Activated T-helper 1 cell treated with Interleukin-2 at 50 U/mL for 16 hours (primary cell): ENCODE data around the gene ZNF331.

Experiments used
- DNase-seq: peaks from one replicate; pipeline ENCODE4 v3.0.0-alpha.2; 2020; ENCODE audit warnings: low read depth

The ZNF331 gene

DNA sequence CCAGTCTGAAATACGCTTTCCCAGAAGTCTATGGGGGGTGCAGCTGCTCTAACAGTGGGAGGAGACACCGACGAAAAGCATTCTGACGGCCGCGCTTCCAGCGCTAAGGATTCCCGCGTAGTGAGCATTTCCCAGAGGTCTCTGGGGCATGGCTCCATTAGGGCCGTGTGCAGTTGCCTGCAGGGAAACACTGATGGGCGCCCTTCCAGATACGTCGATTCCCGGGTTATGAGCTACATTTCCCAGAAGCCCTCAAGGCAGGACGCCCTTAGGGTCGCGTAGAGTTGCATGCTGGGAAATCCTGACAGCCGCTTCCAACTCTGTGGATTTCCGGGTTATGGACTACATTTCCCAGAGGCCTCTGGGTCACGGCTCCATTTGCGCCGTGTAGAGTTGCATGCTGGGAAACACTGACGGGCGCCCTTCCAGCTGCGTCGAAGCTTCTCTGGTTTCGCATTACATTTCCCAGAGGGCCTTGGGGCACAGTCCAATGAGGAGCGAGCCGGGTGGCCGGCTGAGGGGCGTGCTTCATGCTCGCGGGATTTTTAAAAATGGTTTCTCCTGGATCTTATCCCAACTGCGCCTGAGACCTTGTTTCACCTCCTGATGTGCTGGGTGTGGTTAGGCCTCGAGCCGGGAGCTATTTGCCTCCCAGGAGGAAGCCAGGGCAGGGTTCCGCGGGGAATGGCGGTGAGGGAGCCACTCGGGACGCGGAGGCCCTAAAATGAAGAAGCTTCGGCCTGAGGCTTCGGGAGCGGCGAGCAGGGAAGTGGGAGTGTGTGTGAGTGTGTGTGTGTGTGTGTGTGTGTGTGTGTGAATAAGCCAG is 17.2 kb upstream of the ZNF331 start:
- DNase-seq = peak; percentile 80

DNA sequence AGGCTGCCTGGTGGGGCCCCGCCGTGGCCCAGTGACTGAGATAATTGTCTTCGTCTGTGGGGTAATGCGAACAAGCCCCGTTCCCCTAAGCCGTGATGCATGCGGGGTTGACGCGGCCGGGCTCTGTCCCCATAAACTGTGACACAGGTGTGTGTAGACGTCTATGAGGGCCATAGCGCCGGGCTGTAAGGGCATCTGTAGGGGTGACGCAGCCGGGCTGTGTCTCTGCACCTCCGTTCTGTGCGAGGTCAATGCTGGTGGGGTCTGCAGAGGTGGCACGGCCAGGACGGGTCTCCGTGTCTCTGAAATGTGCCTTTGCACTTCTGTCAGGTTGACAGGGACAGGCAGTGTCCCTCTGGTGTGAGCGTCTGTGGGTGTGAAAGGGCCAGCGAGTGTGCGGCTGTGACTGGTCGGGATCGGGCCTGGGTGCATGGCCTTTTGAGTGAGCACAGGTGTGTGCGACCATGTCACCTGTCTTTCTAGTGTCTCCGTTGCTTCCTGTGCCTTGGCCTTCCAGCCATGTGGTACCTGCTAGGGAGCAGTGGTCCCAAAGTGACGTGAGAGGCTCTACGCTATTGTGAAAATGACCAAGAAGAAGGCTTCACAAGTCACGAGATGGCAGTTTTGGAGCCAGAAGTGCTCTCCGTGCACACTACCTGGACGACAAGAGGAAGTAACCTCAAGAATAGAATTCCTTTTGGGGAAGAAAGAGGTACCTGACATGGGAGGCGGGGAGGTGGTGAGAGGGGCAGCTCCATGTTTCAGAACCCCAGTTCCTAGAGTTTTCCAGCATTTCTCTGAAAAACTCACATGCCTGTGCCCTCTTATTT is 16.4 kb upstream of the ZNF331 start:
- DNase-seq = no peak

DNA sequence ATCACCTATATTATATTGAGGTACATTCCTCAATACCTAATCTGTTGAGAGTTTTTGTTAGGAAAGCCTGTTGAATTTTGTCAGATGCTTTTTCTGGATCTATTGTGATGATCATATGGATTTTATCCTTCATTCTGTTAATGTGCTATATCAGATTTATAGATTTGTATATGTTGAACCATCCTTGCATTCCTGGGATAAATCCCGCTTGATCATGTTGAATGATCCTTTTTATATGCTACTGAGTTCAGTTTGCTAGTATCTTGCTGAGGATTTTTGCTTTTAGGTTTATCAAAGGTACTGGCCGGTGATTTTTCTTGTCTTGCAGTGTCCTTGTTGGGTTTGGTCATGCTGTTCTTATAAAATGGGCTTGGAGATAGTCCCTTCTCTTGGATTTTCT is 12.0 kb upstream of the ZNF331 start:
- DNase-seq = no peak

DNA sequence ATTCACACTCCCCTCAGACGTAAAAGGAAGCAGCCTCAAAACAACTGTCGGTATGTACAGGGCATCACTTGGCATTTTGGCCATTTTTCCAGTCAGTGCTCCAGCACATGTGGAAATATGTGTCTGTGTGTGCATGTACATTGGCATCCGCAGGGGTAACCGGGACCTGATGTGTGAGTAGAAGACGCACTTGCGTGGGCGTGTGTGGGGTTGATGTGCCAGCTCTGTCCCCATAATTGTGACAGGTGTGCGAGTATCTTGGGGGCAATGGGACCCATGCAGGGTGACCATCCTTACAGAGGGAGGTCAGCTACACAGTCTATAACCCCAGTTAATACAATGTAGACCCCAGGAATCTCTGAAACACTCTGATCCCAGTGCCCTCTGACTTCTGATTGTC is 7.3 kb upstream of the ZNF331 start:
- DNase-seq = no peak

DNA sequence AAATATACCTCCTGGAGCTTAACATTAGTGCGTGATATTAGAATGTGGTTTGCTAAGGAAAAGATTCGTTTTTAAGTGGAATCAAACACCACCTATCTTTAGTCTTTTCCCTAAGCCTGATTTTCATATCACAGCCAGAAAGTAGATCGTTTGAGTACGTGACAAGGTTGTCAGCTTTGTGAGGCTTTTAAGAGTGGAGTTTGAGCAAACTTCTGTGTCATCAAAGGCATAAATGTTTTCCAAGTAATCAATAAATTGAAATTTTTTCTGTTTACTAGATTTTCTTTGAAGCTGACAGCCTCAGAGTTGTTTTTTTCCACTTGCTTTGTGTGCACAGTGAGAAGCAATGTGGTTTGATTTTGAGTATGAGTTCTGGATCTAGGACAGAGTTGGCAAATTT is 6.5 kb upstream of the ZNF331 start:
- no peak for DNase-seq

DNA sequence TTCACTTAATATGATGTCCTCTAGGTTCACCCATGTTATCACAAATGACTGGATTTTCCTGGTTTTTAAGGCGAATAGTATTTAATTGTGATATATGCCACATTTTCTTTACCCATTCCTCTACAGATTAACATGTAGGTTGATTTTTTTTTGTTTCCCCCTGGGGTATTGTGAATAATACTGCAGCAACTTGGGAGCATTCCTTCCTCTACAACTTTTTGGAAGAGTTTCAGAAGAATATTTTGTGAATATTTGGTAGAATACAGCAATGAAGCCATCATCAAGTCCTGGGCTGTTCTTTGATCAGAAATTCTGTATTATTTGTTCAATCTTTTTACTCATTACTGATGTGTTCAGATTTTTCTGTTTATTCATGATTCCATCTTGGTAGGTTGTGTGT is 5.6 kb upstream of the ZNF331 start:
- DNase-seq = no peak

DNA sequence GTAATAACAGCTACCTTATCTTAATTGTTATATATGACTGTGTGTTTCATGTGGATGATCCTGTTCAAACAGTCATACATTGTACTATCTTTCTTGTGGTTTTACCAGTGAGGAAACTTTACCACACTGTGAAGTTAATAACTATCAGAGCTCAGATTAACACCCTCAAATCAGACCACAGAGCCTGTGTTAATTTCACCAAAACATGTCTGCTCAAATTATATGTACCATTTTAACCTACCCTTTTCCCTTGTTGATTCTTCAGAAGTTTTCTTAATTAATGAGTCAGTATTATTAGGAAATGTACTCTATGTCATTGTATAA is 1.8 kb upstream of the ZNF331 start:
- no peak for DNase-seq

DNA sequence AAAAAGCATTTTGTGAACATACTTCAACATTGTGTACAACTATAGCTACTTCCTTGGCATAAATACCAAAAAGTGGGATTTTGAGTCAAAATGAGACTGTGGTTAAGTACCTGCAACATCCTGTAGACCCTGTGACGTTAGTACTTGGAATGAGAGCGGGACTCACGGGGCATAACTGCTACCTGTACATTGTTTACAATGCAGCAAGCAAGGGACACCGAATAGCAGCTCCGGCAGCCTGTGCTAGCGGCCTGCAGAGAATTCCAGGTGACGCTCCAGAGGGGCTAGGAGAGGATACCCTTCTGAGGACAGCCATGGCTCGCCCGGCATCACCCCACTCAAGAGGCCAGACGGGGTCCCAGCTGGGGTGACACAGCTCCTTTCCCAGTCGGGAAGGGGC is 824 bp upstream of the ZNF331 start:
- no peak for DNase-seq

DNA sequence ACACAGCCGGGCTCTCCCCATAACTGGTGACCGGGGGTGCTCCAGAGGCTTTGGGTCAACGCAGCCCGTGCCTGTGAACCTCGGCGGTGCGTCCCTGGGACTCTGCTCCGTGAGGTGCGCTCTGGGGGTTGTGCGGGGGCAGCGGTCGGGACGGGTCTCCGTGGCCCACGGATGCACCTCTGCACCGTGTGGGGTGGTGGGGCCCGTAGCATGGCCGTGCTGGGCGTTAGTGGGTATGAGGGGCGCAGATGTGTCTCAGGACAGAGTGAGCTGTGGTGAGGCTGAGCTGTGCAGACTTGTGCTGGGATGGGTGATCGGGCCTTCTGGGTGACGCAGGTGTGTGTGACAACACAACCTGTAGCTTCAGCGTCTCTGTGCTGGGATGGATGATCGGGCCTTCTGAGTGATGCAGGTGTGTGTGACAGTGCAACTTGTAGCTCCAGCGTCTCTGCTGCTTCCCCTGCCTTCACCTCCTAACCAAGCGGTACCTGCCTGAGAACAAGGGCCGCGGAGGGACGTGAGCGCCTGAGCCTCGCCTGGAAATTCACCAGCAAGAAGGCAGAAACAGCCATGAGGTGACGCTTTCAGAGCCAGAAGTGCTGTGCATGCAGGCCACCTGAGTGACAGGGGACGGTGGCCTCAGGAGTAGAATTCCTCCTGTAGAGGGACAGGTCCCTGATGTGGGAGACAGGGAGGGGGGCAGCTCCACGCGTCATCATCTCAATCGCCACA is 599 bp downstream of the ZNF331 start:
- DNase-seq = no peak

DNA sequence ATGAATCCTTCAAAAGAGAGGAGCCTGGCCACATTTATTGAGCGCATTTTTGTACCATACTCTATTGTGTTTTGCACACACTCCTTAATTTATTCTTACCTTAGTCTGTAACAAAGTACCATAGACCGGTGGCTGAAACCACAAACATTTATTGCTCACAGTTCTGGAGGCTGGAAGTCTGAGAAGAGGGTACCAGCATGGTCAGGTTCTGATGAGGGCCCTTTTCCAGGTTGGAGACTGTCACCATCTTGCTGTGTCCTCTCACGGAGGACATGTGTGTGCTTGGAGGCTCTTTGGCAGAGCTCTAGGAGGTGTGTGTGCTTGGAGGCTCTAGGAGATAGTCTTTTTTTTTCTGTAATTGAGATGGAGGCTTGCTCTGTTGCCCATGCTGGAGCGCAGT is 2.1 kb downstream of the ZNF331 start:
- no peak for DNase-seq

DNA sequence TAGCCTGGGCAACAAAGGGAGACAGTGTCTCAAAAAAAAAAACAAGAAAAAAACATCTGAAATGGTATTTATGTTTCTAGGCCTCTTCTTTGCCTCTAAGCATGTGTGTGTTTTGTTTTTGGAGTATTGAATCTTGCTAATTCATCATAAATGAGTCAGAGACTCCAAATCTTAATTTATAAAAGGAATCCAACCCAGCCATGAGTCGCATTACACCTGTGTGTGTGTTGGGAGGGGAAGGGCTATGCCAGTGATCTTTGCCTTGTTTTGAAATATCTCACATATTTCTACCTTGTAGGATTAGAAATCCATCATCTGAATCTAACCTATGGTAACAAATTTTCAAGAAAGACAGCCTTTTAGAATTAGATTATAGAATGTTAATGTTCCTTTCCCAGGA is 4.0 kb downstream of the ZNF331 start:
- no peak for DNase-seq

DNA sequence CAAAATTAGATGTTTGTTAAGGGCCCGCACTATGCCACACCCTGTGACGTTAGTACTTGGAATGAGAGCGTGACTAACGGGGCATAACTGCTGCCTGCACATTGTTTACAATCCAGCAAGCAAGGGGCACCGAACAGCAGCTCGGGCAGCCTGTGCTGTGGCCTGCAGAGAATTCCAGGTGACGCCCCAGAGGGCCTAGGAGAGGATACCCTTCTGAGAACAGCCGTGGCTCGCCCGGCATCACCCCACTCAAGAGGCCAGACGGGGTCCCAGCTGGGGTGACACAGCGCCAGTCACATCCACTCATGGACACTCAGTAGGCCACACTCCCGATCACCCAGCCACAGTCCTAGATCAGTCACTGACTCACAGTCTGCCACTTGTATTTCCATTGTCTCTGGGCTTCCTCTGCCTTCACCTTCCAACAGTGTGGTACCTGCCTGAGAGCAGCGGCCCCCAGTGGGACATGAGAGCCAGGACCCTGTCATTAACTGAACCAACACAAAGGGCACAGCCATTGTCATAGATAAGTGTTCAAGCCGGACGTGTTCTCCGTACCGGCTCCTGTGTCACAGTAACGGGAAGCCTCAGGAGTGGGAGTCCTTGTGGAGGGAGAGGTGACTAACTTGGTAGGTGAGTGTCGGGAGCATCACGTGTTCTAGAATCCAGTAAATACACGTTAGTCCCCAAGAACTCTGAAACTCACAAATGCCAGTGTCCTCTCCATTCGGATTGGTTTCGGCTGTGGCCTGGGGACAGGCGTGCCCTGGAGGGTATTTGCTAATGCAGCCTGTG is 7.5 kb downstream of the ZNF331 start:
- DNase-seq = no peak

DNA sequence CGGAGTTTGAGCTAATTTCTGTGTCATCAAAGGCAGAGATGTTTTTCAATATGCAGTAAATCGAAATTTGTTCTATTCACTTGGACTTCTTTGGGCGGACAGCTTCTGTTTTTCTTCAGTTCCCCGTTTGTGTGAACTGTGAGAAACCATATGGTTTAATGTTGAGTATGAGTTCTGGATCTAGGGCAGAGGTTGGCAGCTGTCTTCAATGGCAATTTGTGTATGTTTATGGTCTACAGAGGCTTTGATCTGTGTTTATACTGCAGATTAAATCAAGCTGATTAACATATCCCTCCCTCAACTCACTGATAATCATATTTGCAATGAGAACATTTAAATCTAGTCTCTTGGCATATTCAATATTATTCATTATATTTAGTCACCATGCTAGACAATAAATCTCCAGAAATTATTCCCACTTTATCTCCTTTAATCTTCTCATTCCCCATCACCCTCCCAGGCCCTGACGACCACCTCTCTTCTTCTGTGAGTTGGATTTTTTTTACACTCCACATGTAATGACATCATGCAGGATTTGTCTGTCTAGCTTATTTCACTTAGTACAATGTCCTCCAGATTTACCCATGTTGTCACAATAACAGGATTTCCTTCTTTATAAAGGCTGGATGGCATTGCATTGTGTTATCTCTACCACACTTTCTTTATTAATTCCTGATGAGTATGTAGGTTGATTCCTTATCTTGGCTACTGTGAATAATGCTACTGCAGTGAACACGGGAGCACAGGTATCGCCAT is 9.0 kb downstream of the ZNF331 start:
- no peak for DNase-seq

DNA sequence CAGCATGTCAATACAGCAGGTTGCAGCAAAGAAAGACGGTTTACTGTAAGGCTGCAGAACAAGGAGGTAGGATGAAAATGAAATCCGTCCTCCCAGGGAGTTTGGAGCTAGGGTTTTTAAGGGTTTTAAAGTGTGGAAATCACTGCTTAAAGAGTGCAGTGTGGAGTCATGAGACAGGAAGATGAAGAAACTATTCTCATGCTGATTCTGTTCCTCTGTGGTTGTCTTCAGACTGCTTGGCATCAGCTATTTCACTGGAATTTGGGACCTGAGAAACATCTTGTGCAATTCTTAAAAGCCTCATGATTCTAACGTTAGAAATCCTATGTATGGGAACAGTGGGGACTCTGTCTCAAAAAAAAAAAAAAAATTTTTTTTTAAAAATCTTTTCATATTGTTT is 11.4 kb downstream of the ZNF331 start:
- no peak for DNase-seq

DNA sequence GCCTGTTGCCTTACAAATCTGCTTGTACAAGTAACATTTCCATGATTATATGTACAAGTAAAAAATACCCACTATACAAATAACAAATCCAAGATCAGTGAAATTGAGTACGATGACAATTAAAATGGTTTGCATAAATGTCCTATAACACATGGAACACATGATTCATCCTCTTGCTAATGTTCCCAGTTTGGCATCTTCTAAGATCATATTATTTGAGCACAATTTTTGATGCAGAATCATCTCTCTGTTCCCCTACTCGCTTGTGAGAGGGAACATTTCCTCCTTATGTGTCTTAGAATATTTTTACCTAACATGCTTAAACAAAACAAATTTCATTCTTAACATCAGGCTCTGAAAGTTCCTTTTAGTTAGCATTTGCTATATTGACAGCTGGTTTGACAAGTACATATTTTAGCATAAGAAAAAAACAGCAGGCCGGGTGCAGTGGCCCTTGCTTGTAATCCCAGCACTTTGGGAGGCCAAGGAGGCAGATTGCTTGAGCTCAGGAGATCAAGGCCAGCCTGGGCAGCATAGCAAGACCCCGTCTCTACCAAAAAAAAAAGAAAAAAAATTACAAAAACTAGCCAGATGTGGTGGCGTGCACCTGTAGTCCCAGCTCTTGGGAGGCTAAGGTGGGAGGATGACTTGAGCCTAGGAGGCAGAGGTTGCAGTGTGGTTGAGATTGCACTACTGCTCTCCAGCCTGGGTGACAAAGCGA is 14.2 kb downstream of the ZNF331 start:
- DNase-seq = no peak

DNA sequence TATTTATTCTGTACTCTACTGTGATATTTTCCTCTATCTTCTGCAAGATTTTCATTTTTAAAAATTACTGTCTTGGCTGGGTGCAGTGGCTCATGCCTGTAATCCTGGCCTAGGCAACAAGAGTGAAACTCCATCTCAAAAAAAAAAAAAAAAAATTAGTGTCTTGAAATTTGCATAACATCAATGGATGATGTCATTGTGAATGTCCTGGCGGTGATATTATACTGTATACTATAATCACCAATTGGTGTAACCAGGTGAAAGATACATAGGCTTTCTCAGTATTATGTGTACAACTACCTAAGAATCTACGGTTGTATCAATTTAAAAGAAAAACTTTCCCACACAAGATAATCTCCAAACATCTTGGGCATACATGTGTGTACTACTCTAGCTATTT is 15.2 kb downstream of the ZNF331 start:
- DNase-seq = no peak

DNA sequence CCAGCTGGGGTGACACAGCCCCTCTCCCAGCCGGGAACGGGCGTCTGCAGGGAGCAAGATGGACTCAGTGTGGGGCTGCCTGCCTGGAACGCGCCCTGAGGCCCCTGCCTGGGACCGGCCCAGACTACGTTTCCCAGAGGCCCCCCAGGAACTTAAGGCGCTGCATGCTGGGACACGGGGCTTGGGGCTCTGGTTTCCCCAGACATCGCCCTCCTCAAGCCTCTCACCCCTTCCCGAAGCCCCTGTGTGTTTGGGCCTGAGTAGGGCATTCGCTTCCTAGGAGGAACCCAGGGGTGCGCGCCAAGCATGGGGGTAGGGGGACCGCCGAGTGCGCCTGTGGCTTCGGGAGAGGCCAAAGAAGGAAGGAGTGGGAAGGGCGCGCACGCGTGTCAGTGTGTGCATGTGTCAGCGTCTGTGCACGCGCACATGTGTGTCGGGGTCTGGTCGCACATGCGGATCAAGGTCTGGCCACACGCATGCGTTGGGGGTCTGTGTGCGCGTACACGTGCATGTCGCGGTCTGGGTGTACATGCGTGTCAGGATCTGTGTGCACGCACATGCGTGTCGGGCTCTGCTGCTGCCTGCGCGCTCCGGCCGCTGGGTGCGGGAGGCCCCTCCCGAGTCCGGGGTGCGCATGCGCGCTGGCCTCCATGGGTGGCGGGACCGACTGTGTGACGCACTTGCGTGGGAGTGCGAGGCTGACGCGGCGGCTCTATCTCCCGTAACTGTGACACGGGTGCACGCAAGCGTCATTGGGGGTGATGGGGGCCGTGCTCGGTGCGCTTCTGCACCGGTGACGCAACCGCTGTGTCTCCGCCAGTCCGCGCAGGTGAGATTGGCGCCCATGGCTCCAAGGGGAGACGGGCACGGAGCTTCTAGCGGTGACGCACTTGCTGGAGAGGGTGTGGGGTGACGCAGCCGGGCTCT is 16.2 kb downstream of the ZNF331 start:
- peak; percentile 85 for DNase-seq

DNA sequence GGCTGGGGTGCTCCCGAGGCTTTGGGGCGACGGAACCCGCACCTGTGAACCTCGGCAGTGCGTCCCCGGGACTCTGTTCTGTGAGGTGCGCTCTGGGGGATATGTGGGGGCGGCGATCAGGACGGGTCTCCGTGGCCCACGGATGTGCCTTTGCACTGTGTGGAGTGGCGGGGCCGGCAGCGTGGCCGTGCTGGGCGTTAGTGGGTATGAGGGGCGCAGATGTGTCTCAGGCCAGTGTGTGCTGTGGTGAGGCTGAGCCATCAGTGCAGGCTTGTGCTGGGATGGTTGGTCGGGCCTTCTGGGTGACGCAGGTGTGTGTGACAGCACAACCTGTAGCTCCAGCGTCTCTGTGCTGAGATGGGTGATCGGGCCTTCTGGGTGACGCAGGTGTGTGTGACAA is 16.9 kb downstream of the ZNF331 start:
- DNase-seq = no peak

DNA sequence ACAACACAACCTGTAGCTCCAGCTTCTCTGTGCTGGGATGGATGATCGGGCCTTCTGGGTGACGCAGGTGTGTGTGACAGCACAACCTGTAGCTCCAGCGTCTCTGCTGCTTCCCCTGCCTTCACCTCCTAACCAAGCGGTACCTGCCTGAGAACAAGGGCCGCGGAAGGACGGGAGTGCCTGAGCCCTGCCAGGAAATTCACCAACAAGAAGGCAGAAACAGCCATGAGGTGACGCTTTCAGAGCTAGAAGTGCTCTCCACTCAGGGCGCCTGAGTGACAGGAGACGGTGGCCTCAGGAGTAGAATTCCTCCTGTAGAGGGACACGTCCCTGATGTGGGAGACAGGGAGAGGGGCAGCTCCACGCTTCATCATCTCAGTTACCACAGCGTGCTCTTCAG is 17.4 kb downstream of the ZNF331 start:
- no peak for DNase-seq

DNA sequence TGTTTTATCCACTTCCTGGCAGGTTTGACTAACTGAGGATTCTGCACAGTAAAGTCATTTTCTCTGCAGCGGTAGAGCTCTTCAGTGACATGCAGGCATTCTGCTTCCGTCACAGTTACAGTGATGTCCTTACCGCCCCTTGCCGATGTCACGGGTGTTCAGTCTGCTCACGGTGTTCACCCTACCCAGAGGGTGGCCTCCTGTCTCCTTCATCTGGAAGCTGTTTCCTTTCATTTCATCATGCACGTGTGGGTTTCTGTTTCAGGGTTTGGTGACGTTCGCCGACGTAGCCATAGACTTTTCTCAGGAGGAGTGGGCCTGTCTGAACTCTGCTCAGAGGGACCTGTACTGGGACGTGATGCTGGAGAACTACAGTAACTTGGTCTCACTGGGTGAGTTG is 33.4 kb downstream of the ZNF331 start:
- DNase-seq = no peak
